ENCODE measurements around the gene TCEANC2.
"Not testable (repeated sequence)": the region's sequence is repeated elsewhere in the genome, so short reads cannot be mapped to it uniquely, and the experiment has no call there.

TCEANC2 gene

GRCh38 chr1:54027848-54028247 lies 25.6 kb upstream of the TCEANC2 start:
- no peak for DNase-seq (ENCODE audit: low read depth)

- no peak for DNase-seq (ENCODE audit: low read depth)
Observed at GRCh38 chr1:54028306-54029251, 24.8 kb upstream of the TCEANC2 start.

GRCh38 chr1:54037476-54037875 lies 15.9 kb upstream of the TCEANC2 start:
- no peak for DNase-seq (ENCODE audit: low read depth)

- no peak for DNase-seq (ENCODE audit: low read depth)
Observed at GRCh38 chr1:54041806-54042205, 11.6 kb upstream of the TCEANC2 start.

- no peak for DNase-seq (ENCODE audit: low read depth)
Observed at GRCh38 chr1:54045496-54045895, 7.9 kb upstream of the TCEANC2 start.

GRCh38 chr1:54046671-54047383 lies 6.6 kb upstream of the TCEANC2 start:
- no peak for DNase-seq (ENCODE audit: low read depth)

- DNase-seq (ENCODE audit: low read depth) = no peak
Observed at GRCh38 chr1:54047384-54048305, 5.8 kb upstream of the TCEANC2 start.

GRCh38 chr1:54050435-54050834 lies 3.0 kb upstream of the TCEANC2 start:
- DNase-seq (ENCODE audit: low read depth) = not testable (repeated sequence)

GRCh38 chr1:54051933-54052430 lies 1.4 kb upstream of the TCEANC2 start:
- DNase-seq (ENCODE audit: low read depth) = no peak

GRCh38 chr1:54052431-54052933 lies 926 bp upstream of the TCEANC2 start:
- DNase-seq (ENCODE audit: low read depth) = peak; percentile 15

GRCh38 chr1:54053745-54054437 lies 483 bp downstream of the TCEANC2 start:
- no peak for DNase-seq (ENCODE audit: low read depth)

- no peak for DNase-seq (ENCODE audit: low read depth)
Observed at GRCh38 chr1:54054438-54054749, 986 bp downstream of the TCEANC2 start.

- no peak for DNase-seq (ENCODE audit: low read depth)
Observed at GRCh38 chr1:54064299-54064698, 10.9 kb downstream of the TCEANC2 start.

- DNase-seq (ENCODE audit: low read depth) = no peak
Observed at GRCh38 chr1:54069791-54070170, 16.4 kb downstream of the TCEANC2 start.

GRCh38 chr1:54070171-54070837 lies 16.9 kb downstream of the TCEANC2 start:
- DNase-seq (ENCODE audit: low read depth) = no peak

- no peak for DNase-seq (ENCODE audit: low read depth)
Observed at GRCh38 chr1:54077359-54077758, 24.0 kb downstream of the TCEANC2 start.

- DNase-seq (ENCODE audit: low read depth) = no peak
Observed at GRCh38 chr1:54080598-54081049, 27.2 kb downstream of the TCEANC2 start.

GRCh38 chr1:54081306-54082270 lies 28.2 kb downstream of the TCEANC2 start:
- DNase-seq (ENCODE audit: low read depth) = peak; percentile 42

- no peak for DNase-seq (ENCODE audit: low read depth)
Observed at GRCh38 chr1:54084794-54085193, 31.4 kb downstream of the TCEANC2 start.

Data from activated T-cell treated with anti-CD3 and anti-CD28 coated beads for 48 hours (primary cell).